ENCODE data around the gene CD69.

CD69 gene

DNA sequence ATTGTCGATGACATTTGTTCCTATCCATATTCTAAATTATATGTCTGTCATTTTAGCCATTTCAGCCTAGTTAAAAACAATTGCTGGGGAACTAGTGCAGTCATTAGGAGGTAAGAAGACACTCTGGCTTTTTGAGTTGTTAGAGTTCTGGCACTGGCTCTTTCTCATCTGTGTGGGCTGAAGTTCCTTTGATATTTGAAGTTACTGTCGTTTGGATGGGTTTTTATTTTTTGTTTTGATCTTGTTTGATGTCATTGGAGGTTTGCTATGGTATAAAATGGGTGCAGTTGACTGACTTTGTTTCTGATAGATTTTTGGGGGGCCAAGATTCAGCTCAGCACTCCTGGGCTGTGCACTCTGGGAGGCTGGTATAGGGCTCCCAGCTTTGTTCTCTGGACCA is 20.7 kb upstream of the CD69 start:
- TF ChIP-seq, protein P1, sequence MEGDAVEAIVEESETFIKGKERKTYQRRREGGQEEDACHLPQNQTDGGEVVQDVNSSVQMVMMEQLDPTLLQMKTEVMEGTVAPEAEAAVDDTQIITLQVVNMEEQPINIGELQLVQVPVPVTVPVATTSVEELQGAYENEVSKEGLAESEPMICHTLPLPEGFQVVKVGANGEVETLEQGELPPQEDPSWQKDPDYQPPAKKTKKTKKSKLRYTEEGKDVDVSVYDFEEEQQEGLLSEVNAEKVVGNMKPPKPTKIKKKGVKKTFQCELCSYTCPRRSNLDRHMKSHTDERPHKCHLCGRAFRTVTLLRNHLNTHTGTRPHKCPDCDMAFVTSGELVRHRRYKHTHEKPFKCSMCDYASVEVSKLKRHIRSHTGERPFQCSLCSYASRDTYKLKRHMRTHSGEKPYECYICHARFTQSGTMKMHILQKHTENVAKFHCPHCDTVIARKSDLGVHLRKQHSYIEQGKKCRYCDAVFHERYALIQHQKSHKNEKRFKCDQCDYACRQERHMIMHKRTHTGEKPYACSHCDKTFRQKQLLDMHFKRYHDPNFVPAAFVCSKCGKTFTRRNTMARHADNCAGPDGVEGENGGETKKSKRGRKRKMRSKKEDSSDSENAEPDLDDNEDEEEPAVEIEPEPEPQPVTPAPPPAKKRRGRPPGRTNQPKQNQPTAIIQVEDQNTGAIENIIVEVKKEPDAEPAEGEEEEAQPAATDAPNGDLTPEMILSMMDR (IDR thresholded peaks at IDR 0.05; ENCODE audit: low read depth, low read length, missing control alignments), result no peak
- no peak for DNase-seq (ENCODE audit: extremely low read depth, low read depth)

DNA sequence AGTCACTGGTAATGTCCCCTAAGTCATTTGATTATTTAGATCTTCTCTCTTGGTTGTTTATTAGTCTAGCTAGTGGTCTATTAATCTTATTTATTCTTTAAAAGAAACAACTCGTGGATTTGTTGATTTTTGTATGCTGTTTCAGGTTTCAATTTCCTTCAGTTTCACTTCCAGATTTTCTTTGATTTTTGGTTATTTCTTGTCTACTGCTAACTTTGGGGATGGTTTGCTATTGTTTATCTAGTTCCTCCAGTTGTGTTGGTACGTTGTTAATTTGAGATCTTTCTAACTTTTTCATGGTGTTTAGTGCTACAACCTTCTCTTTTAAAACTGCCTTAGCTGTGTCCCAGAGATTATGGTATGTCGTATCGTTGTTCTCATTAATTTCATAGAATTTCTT is 18.5 kb upstream of the CD69 start:
- no peak overlapping the region for H3K4me3 ChIP-seq (replicated peaks; ENCODE audit: low read depth, low read length)
- TF ChIP-seq, protein P1 (IDR thresholded peaks at IDR 0.05; ENCODE audit: low read depth, low read length, missing control alignments), result no peak
- DNase-seq (ENCODE audit: extremely low read depth, low read depth), result no peak

More for the DNA sequence above, 20.7 kb upstream of the CD69 start:
- no peak overlapping the region for H3K4me3 ChIP-seq (replicated peaks; ENCODE audit: low read depth, low read length)

DNA sequence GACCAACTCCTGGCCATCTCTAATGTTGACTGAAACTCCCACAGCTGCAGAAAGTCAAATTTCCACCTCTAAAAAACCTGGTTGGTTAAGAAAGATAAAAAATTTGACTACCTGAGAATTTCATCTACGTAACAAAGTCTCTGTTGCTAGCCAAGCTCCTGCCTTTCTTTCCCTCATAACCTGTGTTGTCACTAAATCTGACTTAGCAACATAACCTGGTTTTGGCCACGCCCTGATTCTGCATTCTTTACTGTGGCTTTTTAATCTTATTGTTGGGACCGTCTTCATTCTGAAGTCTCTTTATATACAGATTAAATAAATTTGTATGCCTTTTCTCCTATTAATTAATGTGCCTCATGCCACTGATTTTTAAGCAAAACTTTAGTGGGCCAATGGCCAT is 16.1 kb upstream of the CD69 start:
- H3K4me3 ChIP-seq (replicated peaks; ENCODE audit: low read depth, low read length), result no peak overlapping the region
- DNase-seq (ENCODE audit: extremely low read depth, low read depth), result no peak
- TF ChIP-seq, protein P1 (IDR thresholded peaks at IDR 0.05; ENCODE audit: low read depth, low read length, missing control alignments), result no peak

DNA sequence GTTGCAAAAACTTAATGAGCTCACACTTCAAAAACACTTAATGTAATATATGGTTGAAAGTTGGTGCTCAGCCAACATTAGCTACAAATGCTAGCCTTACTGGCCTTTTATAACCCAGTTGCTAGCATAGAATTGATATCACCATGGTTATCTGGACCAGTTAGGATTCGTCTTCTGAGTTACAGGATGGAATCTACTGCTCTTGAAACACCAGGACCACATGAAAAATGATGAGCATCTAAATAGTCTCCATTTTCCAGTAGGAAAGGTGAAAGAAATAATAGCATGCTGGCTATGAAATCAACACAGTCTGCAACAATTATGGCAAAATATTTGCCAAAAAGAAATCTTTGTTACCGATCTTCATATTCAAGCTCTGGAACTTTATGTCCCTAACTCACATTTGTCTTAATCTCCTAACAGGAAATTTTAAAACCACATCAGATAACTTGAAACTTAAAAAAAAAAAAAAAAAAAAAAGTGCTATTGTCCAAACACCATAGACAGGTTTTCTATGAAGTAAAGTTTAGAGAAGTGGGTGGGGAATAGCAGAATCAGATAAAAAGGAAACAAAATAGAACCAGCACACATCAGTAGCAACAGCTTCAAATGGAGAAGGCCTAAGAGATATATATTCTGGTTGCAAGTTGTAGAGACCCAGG is 12.6 kb upstream of the CD69 start:
- no peak overlapping the region for H3K4me3 ChIP-seq (replicated peaks; ENCODE audit: low read depth, low read length)
- no peak for DNase-seq (ENCODE audit: extremely low read depth, low read depth)
- TF ChIP-seq, protein P1 (IDR thresholded peaks at IDR 0.05; ENCODE audit: low read depth, low read length, missing control alignments), result no peak

DNA sequence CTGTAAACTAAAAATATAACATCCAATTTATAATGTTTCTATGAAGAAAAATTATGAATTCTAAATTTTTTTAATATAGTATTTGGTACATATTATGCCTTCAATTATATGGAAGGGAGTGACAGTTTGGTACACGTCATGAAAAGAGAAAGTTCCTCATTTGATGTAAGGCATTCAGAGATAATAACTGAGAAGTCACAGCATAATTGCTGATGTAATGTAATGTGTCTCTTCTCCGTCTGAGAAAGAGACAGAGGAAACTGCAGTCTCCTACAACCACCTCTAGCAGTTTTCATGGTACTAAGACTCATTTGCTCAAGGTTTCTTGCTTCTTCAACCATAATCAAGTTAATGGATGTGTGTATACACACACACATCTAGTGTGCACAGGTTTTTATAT is 2.3 kb upstream of the CD69 start:
- TF ChIP-seq, protein P1 (IDR thresholded peaks at IDR 0.05; ENCODE audit: low read depth, low read length, missing control alignments), result no peak
- no peak overlapping the region for H3K4me3 ChIP-seq (replicated peaks; ENCODE audit: low read depth, low read length)
- DNase-seq (ENCODE audit: extremely low read depth, low read depth), result no peak

DNA sequence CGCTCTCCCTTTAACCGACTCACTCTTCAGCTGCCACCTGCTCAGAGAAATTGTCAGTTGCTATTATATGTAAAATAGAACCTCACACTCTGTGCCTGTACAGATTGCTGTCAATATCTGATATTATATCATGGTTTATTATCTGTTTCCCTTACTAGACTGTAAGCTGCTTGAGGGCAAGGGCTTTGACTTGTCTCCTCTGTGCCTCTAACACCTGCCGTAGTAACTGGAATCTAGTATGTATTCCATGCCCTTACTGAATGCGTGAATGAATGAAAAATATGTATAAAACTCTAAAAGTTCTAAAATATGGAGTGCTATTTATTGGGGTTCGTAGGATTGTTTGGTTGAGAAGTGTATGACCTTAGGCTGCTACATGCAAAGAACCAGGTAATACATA is 1.7 kb upstream of the CD69 start:
- H3K4me3 ChIP-seq (replicated peaks; ENCODE audit: low read depth, low read length), result no peak overlapping the region
- TF ChIP-seq, protein P1 (IDR thresholded peaks at IDR 0.05; ENCODE audit: low read depth, low read length, missing control alignments), result no peak
- no peak for DNase-seq (ENCODE audit: extremely low read depth, low read depth)

DNA sequence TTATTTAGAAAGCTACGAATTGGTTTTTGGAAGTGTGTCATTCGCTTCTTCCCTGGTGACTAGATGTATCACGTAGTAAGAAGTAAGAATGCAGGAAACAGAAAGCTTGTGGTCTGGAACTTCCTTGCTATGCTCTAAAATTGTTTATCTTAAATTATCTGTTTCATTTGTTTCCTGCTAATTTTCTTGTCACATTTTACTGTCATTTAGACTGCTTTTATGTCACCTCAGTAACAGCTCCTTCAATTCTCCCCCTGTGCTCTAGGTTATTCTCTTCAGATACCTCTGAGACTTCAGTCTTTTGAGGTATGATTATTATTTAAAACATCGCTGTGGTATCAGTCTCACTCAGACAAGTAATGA is 699 bp upstream of the CD69 start:
- H3K4me3 ChIP-seq (replicated peaks; ENCODE audit: low read depth, low read length), result no peak overlapping the region
- TF ChIP-seq, protein P1 (IDR thresholded peaks at IDR 0.05; ENCODE audit: low read depth, low read length, missing control alignments), result no peak
- DNase-seq (ENCODE audit: extremely low read depth, low read depth), result no peak

Data from HFF-Myc (cell line).